HTERT RPE-1 (cell line): ENCODE results near the gene TMEM119.

Source experiments
- in situ Hi-C: fragments of 300-500 bp; cut with MboI; formaldehyde crosslinking; loops from 4 replicates; pipeline ENCODE4 v1.14.3; 2020; ENCODE audit warnings: low sequenced_read_pairs

Gene TMEM119

DNA sequence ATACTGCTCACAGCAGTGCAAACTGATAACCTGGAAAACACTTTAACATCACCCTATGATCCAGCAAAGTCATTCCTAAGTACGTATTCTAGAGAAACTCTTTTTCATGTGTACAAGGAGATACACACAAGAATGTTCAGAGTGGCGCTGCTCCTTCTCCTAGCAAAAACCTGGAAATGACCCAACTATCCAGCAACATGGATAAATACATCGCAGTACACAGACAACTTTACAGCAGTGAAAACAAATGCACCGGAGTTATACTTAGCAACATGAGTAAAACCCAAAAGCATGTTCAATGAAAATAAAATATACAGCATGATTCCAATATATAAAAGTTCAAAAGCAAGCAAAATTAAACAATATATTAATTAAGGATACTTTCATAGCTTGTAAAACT, 55.6 kb downstream of the TMEM119 start:
- in situ Hi-C loops: no loop called here
